T-helper 2 cell treated with Interferon-gamma antibody and Interleukin-4, amounts not matched to agents 5 μg/mL and 100 μg/mL, for 36 hours (primary cell): ENCODE data around the gene BCAP31.
"Not testable (repeated sequence)": the region's sequence is repeated elsewhere in the genome, so short reads cannot be mapped to it uniquely, and the experiment has no call there.

ENCODE experiments used
- DNase-seq: peaks from one replicate; pipeline ENCODE4 v3.0.0; 2021; ENCODE audit warnings: low spot score
- H3K27ac Mint-ChIP-seq: one replicate; pipeline ENCODE4 v1.8.0; 2021; ENCODE audit warnings: mild to moderate bottlenecking, mixed read lengths
- H3K27me3 Mint-ChIP-seq: one replicate; pipeline ENCODE4 v1.8.0; 2021; ENCODE audit warnings: low read depth, mixed read lengths
- H3K36me3 Mint-ChIP-seq: one replicate; pipeline ENCODE4 v1.8.0; 2021; ENCODE audit warnings: low read depth, mixed read lengths
- H3K4me1 Mint-ChIP-seq: one replicate; pipeline ENCODE4 v1.8.0; 2021; ENCODE audit warnings: low read depth, mixed read lengths
- H3K4me3 Mint-ChIP-seq: one replicate; pipeline ENCODE4 v1.8.0; 2022; ENCODE audit warnings: mild to moderate bottlenecking, moderate library complexity, mixed read lengths
- H3K9me3 Mint-ChIP-seq: one replicate; pipeline ENCODE4 v1.8.0; 2021; ENCODE audit warnings: mixed read lengths

BCAP31 gene

DNA sequence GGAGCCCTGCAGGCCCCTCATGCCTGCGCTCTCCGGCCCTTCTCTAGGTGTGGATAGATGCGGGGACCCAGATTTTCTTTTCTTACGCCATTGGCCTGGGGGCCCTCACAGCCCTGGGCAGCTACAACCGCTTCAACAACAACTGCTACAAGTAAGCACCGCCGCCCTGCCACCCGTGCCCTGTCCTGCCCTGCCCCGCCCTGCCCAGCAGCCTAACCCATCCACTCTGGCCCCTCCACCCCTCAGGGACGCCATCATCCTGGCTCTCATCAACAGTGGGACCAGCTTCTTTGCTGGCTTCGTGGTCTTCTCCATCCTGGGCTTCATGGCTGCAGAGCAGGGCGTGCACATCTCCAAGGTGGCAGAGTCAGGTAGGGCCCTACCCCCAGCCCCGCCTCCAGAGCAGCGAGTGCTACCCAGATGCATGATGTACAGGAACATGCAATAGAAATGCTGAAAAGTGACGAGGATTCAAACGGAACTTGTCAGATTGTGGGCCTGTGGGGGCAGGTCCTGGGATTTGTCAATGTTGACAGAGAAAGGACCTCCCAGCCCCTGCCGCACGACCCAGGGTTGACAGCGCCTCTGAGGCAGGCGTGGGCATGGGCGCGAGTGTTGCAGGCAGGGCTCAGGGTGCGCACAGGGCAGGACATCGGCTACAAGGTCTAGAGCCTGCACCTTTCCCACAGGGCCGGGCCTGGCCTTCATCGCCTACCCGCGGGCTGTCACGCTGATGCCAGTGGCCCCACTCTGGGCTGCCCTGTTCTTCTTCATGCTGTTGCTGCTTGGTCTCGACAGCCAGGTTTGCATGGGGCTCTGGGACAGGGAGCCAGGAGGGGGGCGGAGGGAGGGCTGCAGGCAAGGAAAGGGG lies 30.7 kb downstream of the BCAP31 start:
- peaks cover 3% of the 10 kb centered on the region for H3K36me3 Mint-ChIP-seq
- H3K27me3 Mint-ChIP-seq: peaks cover 3% of the 10 kb centered on the region
- H3K4me3 Mint-ChIP-seq: no peak overlapping the region
- H3K9me3 Mint-ChIP-seq: no peaks in the 10 kb centered on the region
- no peaks in the 10 kb centered on the region for H3K4me1 Mint-ChIP-seq
- DNase-seq: no peak
- no peak overlapping the region for H3K27ac Mint-ChIP-seq

DNA sequence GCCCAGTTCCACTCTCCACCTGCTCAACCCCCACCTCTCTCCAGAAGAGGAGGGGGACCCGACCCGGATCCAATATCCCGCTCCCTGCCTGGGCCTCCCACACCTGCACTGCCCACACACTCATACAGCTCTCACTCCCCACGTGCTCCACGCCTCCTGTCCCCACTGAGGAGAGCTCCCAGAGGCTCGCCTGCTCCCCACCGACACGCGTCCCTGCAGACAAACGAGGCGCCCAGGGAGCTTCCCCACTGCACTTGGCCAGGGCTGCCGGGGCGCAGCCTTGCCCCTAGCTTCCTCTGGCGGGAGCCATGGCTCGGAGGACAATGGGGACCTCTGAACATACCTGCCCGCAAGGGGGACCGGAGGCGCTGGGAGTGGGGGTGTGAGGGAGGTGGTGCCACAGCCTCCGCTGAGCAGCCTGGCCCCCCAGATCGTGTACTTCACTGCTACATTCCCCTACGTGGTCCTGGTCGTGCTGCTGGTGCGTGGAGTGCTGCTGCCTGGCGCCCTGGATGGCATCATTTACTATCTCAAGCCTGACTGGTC lies 31.5 kb downstream of the BCAP31 start:
- no peak overlapping the region for H3K4me3 Mint-ChIP-seq
- no peaks in the 10 kb centered on the region for H3K4me1 Mint-ChIP-seq
- no peak overlapping the region for H3K27ac Mint-ChIP-seq
- H3K27me3 Mint-ChIP-seq: peaks cover 3% of the 10 kb centered on the region
- no peaks in the 10 kb centered on the region for H3K9me3 Mint-ChIP-seq
- H3K36me3 Mint-ChIP-seq: peaks cover 3% of the 10 kb centered on the region
- no peak for DNase-seq

DNA sequence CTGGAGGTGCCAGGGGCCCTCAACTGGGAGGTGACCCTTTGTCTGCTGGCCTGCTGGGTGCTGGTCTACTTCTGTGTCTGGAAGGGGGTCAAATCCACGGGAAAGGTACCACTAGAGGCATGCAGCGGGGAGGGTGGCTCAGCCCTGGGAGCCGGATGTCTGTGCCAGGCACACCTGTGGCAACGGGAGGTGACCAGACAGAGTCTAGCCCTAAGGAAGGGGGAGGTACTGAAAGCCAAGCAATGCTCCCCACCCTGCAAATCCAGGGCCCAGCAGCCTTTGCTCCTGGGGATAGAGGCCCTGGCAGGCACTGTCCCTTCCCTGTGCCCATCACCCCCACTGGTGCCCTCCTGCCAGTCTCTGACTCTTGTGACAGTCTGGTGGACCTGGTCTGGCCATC lies 32.2 kb downstream of the BCAP31 start:
- no peak overlapping the region for H3K4me3 Mint-ChIP-seq
- H3K36me3 Mint-ChIP-seq: no peaks in the 10 kb centered on the region
- no peak overlapping the region for H3K27ac Mint-ChIP-seq
- no peaks in the 10 kb centered on the region for H3K9me3 Mint-ChIP-seq
- DNase-seq: no peak
- H3K4me1 Mint-ChIP-seq: no peaks in the 10 kb centered on the region
- H3K27me3 Mint-ChIP-seq: peaks cover 3% of the 10 kb centered on the region

DNA sequence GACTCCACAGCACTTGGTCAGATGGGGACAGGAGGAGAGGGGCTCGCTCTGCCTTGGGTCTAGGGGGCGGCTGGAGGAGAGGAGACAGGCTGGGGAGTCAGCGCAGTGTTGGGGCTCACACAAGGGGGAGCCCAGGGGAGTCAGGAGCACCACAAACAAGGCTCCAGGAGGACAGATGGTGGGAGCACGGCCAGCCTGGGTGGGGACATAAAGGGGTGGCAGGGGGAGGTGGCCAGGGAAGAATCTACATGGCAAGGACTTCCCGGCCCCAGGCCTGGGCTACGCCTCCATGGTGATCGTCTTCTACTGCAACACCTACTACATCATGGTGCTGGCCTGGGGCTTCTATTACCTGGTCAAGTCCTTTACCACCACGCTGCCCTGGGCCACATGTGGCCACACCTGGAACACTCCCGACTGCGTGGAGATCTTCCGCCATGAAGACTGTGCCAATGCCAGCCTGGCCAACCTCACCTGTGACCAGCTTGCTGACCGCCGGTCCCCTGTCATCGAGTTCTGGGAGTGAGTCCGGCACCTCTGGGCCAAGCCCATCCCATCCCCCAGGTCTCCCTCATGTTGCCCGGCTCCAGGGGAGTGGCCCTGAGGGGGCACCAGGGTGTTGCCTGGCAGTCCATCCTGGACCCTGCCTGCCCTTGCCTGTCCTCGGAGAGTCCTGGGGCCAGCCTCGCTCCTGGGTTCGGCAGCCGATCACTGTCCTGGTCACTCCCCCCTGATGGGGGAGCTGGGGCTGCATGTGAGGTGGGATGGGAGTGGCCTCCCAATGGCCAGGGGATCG lies 33.0 kb downstream of the BCAP31 start:
- not testable (repeated sequence) for H3K4me3 Mint-ChIP-seq, H3K27me3 Mint-ChIP-seq, H3K27ac Mint-ChIP-seq, H3K9me3 Mint-ChIP-seq, H3K36me3 Mint-ChIP-seq, DNase-seq, H3K4me1 Mint-ChIP-seq

DNA sequence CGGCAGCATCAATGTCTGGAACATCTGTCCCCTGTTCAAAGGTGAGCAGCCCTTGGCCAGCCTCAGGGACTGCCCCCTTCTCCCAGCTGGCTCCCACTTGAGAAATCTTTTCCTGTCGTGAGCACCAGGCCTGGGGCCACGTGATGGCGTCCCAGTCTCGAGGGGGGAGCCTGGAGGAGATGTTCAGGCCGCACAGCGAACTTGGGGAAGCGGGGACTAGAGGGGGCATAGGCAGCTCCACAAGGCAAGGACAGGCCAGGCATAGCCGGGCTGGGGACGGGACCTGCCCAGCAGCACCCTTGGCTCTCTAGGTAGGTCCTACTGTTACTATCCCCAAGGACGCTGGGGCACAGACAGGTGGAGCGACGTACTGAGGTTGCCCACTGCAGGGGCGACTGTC lies 33.7 kb downstream of the BCAP31 start:
- Mint-ChIP-seq H3K27me3 (peaks cover 11% of the 10 kb centered on the region), H3K36me3 (no peaks in the 10 kb centered on the region), H3K4me3 (no peak overlapping the region), H3K4me1 (no peaks in the 10 kb centered on the region), H3K27ac (no peak overlapping the region), H3K9me3 (no peaks in the 10 kb centered on the region)
- no peak for DNase-seq

DNA sequence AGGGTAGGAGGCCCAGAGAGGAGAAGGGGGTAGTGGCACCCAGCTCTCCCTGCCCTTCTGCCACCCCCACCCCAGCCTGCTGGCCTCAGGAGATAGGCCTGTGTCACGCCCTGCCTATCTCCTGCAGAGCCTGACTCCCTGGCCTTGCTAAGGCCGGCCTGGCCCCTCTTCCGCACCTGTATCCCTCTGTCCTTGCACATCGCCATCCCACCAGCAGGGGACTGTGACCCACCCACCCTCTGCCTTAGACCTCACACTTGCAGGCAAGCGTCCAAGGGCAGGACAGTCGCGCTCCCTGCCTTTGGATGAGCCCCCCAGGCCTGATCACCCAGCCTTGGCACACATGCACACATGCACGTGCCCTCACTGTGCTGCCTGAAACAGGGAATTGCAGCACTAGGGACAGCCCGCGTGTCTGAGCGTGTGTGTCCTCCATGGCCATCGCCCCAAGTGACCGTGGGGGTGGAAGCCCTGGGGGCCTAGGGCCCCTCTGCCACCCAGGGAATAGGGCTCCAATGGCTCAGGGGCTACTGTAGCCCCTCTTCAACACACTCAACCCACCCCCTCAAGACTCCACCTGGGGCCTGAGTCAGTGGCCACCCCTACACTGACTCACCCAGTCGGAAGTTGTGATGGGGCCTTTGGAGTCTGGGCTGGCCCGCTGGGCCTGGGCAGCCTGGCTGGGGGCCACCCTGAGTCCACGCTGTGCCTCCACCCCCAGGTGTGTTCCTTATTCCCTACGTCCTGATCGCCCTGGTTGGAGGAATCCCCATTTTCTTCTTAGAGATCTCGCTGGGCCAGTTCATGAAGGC lies 34.3 kb downstream of the BCAP31 start:
- Mint-ChIP-seq H3K36me3 (no peaks in the 10 kb centered on the region), H3K27ac (no peak overlapping the region), H3K9me3 (no peaks in the 10 kb centered on the region), H3K4me1 (no peaks in the 10 kb centered on the region), H3K4me3 (no peak overlapping the region), H3K27me3 (peaks cover 11% of the 10 kb centered on the region)
- no peak for DNase-seq

DNA sequence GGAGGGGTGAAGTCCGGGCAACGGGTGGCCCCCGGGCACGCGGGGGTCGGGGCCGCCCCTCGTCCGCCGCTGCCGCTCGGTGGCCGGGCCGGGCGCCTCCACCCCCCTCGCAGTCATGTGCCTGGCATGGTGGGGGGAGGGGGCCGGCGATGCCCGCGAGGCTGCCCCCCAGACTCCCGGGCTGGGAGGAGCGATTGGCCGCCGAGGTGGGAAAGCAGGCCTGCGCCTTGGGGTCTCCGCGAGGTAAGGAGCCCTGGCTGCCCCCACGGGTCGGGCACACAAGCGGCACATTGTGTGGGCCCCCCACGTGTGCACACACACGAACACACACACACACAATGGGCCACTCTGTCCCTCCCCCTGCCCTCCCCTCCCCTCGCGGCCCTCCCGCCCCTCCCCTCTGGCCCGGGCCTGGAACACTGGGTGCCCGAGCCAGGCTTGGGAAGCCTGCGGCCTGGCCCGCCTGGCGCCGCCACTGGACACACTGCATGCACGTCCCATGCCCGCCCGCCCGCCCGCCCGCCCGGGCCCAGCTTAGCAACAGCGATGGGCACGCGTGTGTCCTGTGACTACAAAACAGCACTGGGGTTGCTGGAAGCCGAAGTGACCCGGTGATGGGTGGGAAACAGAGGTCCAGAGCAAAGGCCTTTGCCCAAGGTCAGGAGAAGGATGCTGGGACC lies 35.1 kb downstream of the BCAP31 start:
- no peaks in the 10 kb centered on the region for H3K4me1 Mint-ChIP-seq
- no peak overlapping the region for H3K4me3 Mint-ChIP-seq
- no peak for DNase-seq
- no peaks in the 10 kb centered on the region for H3K36me3 Mint-ChIP-seq
- peaks cover 11% of the 10 kb centered on the region for H3K27me3 Mint-ChIP-seq
- no peak overlapping the region for H3K27ac Mint-ChIP-seq
- H3K9me3 Mint-ChIP-seq: no peaks in the 10 kb centered on the region

DNA sequence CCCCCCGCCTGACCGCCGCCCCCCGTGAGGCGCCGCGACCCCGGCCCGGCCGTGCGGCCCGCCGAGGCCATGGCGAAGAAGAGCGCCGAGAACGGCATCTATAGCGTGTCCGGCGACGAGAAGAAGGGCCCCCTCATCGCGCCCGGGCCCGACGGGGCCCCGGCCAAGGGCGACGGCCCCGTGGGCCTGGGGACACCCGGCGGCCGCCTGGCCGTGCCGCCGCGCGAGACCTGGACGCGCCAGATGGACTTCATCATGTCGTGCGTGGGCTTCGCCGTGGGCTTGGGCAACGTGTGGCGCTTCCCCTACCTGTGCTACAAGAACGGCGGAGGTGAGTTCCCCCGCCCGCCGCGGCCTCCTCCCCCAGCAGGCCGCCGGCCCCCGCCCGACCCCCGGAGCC lies 35.7 kb downstream of the BCAP31 start:
- no peak overlapping the region for H3K4me3 Mint-ChIP-seq
- DNase-seq: no peak
- no peaks in the 10 kb centered on the region for H3K36me3 Mint-ChIP-seq
- H3K9me3 Mint-ChIP-seq: no peaks in the 10 kb centered on the region
- no peaks in the 10 kb centered on the region for H3K4me1 Mint-ChIP-seq
- peaks cover 13% of the 10 kb centered on the region for H3K27me3 Mint-ChIP-seq
- H3K27ac Mint-ChIP-seq: no peak overlapping the region

DNA sequence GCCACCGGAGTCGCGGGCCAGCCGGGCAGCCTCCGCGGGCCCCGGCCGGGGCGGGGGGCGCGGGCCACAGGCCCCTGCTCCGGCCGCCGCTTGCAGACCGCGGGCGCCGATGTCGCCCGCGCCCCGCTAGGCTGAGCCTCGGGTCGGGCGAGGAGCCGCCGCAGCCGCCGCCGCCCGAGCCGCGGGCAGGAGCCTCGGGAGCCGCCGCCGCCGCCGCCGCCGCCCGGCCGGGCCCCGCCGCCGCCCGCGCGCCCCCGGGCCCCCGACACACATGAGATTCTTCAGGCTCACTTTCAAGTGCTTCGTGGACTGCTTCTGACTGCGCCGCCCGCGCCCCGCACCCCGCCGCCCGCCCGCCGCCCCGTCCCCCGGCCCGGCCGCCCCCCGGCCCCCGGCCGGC lies 36.1 kb downstream of the BCAP31 start:
- H3K4me3 Mint-ChIP-seq: no peak overlapping the region

DNA sequence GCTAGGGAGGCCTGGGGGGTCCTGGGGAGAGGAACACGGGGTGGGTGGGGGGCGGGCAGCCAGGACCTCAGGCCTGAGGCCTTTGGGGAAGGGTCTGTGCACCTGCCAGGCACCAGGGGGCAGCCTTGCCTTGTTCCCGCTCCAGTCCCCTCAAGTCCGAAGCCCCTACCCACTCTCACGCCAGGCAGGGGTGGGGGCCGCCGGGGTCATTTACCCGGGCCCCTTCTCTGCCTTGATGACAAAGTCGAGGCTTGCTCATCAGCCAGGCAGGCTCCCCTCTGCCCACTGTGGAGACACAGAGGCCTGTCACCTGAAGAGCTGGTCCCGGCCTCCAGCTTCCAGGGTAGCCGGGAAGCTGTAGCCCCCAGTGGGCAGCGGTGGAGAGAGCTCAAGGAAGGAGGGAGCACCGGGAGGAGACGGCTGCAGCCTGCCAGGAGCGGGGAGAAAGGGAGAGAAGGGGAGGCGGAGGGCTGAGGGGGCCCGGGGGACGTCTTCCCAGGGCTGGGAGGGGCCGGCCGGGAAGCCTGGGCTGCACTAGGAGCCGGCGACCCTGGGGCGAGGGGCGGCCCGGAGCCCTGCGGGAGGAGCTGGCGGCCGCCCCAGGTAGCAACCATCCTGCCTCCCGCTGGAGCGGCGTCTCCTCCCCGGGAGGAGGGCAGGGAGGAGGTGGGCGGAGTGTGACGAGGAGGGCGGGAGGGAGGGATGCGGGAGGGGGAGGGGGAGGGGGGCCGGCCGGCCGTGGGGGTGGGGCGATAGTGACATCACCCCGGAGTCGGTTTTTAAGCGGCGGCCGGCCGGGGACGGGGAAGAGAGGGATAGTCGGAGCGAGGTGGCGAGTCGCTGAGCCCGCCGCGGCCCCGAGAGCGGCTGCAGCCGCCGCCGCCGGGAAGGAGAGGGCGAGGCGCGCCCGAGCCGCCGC lies 36.8 kb downstream of the BCAP31 start, which contains the start of gene SLC6A8:
SLC6A8 (plus strand) TSS at position 806 of the 919 bp plus-strand sequence. CDS start 649 bp downstream, outside the sequence.
- Mint-ChIP-seq H3K36me3 (no peaks in the 10 kb centered on the region), H3K4me3 (peak within 1 kb of the TSS; percentile 67), H3K27ac (no peak within 1 kb of the TSS), H3K4me1 (no peaks in the 10 kb centered on the region), H3K9me3 (no peaks in the 10 kb centered on the region), H3K27me3 (peaks cover 14% of the 10 kb centered on the region)
- peak; percentile 22 for DNase-seq

More for the DNA sequence above, 36.1 kb downstream of the BCAP31 start:
- Mint-ChIP-seq H3K9me3 (no peaks in the 10 kb centered on the region), H3K27ac (no peak overlapping the region), H3K4me1 (no peaks in the 10 kb centered on the region), H3K36me3 (no peaks in the 10 kb centered on the region), H3K27me3 (peaks cover 14% of the 10 kb centered on the region)
- no peak for DNase-seq

DNA sequence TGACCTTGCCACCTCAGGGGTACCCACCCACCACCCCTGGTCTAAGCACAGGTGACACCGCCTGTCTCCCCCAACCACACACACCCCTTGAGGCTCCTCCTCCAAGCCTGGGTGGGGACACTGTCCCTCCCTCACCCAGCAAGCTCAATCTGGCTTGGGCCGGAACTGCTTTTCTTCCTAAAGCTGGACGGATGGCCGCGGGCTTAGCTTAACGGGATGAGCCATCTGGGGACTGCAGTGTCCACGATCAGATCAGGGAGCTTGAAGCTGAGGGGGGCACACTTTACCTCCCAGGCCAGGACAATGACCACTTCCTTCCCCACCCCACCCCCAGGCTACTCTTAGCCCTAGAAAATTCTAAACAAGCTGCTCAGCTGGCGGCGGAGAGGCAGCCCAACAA lies 37.5 kb downstream of the BCAP31 start:
- Mint-ChIP-seq H3K9me3 (no peaks in the 10 kb centered on the region), H3K27me3 (peaks cover 14% of the 10 kb centered on the region), H3K36me3 (no peaks in the 10 kb centered on the region), H3K27ac (no peak overlapping the region), H3K4me3 (peak overlapping the region; percentile 19), H3K4me1 (no peaks in the 10 kb centered on the region)
- no peak for DNase-seq
